Suppressor macrophage treated with lipopolysaccharide for 4 hours (primary cell): Measurements from ENCODE around the gene RNGTT.
A peak's percentile ranks its signal among the peaks of the same experiment; 100 is the strongest.
"Not testable (repeated sequence)": the region's sequence is repeated elsewhere in the genome, so short reads cannot be mapped to it uniquely, and the experiment has no call there.

Experiments
- DNase-seq: peaks from one replicate; pipeline ENCODE4 v3.0.0-alpha.2; 2020

Gene RNGTT

DNA sequence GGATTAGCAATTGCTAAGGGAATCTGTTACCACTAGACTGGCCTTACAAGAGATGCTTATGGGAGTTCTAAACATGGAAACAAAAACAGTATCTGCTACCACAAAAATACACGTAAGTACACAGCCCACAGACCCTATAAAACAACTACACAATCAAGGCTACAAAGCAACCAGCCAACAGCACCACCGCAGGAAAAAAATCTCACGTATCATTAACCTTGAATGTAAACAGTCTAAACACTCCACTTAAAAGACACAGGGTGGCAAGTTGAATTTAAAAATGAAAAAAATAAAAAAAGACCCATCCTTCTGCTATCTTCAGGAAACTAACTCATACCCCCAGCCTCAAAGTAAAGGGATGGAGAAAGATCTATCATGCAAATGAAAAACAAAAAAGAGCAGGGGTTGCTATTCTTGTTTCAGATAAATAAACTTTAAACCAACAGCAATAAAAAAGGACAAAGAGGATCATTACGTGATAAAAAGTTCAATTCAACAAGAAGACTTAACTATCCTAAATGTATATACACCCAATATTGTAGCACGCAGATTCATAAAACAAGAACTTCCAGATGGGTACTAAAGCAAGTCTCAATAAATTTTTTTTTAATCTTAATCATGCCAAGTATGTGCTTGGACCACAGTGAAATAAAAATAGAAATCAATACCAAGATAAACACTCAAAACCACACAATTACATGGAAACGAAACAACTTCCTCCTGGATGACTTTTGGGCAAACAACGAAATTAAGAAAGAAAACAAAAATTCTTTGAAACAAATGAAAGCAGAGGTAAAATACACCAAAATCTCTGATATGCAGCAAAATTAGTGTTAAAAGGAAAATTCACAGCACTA, 52.3 kb downstream of the RNGTT start:
- DNase-seq, result no peak

DNA sequence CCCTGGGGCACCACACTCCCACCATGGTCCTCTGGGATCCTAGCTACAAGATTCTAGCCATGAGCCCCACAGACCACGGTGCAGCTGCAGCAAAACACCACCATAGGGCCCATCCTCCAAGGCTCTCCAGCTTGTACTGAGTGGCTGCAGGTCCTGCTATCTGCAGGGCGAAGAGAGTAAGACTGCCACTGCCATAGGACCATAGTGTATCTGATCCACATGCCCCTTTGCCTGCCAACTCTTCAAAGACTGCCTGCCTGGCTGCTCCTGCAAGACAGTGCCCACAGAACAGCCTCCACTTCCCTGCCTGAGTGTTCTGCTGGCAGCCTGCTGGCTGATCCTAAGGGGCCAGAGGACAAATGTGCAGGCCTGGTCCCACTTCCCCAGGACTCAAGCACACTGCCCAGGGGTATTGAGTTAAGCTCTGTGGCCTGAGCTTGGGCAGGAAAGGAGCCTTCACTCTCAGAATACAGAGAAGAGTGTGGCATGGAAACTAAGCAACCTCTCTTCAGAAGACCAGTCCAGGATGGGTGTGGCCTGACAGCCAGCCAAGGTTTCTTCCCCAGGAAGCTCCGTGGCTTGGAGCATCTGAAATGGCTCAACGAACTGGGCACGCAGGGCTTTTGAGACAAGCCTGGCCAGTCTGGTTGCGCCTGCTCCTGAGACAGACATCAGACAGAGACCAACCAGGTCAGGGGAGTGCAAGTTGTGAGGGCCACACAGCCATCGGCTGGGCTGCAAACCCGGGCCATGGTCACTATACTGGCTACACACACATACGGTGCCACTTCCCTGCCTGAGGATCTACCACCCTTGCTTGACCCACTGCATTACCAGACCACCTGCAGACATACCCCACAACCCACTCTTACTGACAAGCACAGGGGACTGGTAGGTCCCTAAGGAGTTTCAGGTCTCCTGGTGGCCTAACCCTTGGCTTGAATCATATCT, 54.5 kb downstream of the RNGTT start:
- DNase-seq, result no peak

DNA sequence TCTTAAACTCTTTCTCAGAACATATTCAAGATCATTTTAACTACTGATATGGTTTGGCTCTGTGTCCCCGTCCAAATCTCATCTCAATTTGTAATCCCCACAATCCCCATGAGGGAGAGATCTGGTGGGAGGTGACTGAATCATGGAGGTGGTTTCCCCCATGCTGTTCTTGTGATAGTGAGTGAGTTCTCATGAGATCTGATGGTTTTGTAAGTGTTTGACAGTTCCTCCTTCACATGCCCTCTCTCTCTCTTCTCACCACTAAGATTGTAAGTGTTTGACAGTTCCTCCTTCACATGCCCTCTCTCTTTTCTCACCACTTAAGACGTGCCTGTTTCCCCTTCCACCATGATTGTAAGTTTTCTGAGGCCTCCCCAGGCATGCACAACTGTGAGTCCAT, 56.3 kb downstream of the RNGTT start:
- DNase-seq, result not testable (repeated sequence)

DNA sequence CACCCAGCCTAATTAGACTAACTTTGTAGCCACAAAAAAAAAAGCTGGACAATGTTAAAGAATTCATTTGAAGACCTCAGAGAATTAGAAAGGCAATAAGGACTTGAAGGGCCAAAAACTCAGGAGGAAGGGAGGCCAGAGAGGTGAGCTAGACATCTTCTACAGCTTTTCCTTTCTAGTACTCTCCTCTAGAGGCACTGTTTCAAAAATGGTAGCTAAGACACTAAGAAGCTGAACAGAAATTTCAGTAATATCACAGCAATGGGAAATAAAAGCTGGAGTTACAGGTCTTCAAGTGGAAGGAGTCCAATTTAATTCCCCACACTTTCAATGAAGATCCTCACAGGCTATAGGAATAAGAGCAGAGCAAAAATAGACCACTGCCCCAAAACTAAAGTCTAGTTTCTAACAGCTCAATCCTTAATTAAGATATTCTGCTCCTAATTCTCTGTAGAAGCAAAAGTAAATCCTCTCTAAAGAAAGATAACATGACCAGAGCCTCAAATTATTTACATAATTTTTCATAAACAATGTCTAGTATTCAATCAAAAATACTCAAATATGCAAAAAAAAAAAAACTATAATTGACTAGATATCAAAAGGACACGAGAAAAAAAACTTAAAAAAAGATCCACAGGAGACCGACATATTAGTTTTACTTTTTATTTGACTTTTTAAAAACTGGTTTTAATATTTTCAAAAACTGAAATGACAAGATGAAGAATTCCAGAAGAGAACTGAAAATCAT, 63.7 kb downstream of the RNGTT start:
- no peak for DNase-seq

DNA sequence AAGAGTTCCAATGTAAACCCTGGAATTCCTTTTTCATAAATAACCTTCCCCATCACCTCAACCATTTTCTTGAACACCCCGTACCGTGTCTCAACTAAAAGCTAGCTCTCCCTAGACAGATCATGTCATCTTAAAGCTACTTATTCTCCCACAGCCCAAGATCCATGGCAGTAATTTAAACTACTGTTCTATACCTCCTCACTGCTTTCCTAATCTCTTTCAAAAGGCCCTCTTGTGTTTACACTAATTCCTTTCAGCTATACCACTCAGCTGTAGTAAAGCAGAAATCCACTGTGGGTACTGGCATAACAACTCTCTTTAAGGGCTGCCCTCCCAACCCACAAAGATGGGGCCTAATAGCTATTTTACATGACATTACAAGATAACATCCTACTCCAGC, 67.5 kb downstream of the RNGTT start:
- no peak for DNase-seq

DNA sequence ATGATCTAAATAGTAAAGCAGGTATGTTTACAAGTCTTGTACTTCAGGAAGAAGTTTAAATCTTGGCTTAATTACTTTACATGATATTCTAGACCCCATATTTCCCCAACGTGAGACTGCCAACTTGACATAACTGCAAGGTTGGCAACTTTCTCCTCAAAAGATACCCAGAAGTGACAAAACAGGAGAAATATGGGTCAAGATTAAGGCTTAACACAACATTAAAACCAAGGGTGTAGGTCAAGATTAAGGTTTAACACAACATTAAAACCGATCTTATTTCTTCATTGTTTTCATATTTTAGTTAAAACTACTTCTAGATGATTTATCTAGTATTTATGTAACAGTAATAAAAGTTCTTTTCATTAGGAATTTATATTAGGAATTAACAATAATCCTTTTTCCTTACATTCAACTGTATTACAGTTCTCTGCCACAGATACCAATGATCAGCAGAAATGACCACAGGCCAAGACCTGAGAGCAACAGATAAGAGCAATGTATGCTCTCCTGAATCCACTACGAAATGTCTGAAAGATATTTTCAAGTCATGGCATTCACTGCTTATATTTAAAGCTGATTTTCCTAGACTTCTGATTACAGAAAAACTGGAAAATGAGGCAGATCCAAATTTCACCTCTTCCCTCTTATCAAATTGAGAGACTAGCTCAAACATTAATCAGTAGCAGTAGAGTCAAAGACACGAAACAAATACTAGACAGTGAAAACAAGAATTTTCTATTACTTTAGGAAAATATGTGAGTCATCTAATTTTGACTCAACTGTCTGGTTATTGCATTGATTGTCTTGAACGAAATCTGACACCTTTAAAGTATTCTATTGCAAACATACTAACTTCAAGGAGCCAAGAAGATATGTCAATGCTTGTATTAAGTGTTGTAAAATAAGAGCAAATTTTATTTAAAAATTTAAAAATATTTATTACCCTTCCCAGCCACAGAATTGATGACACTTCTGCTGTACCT, 72.3 kb downstream of the RNGTT start:
- DNase-seq, result no peak

DNA sequence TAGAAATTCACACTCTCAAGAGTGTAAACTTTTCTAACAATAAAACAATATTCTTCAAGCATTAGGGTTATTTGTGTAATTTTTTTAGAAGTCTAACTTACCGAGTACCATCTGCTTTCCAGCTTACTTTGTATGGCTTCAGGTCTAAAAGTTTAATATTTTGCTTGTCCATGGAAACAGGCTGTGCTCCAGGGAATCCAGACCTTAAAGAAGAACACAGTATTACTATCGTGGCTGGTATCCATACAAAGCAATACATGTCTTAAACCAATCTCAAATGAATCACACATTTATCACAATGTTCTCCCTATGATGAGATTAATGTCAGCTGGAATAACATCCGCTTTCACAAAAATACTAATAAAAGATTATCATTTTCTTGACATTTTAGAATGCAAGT, 73.0 kb downstream of the RNGTT start:
- no peak for DNase-seq

DNA sequence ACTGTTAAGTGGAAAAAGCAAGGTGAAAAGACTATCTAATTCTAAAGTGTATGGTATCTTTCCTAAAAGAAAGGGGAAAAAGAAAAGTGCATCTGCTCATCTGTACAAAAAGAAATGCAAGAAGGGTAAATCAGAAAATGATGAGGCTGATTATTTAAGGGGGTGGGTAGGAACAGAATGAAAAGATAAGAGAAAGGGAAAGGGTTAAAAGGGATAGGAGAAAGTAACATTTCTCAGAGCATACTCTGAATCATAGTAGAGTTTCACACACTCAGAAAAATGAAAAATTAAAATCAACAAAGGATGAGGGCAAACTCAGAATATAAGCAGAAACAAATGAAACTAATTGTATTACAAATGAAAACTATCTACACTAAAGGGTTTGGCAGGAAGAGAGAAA, 79.1 kb downstream of the RNGTT start:
- no peak for DNase-seq

DNA sequence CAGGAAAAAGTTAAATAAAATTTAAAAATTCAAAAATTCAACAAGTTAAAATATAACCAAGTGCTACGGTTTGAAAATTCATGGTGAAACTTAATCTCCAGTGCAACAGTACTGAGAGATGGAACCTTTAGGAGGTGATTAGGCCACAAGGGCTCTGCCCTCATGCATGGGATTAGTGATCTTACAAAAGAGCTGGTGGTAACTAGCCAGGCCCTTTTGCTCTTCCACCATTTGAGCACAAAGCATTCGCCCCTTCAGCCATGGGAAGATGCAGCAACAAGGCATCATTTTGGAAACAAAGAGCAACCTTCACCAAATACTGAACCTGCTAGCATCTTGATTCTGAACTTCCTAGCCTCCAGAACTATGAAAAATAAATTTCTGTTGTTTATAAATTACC, 80.9 kb downstream of the RNGTT start:
- DNase-seq, result no peak

DNA sequence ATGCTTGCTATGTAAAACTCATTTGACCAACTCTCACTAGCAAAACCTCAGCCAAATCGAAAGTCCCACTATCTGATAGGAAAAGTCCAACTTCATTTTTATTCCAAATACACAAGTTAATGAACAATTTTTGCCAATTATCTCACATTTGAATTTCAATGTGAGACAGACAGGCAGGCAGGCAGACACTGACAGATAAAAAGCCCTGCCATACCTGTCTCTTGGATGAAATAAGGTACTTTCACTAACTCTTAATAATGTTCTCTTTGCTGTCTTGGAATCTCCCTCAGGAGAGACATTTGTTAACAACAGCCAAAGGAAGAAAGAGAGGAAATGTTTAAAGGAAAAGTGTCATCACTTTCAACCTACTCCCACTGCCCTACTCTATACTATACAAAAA, 82.0 kb downstream of the RNGTT start:
- no peak for DNase-seq

DNA sequence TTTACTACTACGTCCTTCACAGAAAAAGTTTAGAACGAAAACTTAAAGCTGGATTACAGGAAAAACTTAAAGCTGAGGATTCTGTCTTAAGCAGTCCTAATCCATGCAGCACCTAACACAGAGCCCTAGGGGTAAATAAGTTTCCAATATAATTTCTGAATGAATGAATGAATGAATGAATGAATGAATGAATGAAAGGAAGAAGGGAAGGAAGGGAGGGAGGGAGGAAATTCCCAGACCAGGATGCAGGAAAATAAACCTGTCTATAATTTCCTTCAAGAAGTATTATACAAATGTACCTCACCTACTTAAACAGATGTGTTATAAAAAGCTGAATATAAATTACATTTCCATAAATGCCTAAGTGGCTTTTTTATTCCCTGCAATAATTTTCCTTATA, 83.4 kb downstream of the RNGTT start:
- DNase-seq, result no peak

DNA sequence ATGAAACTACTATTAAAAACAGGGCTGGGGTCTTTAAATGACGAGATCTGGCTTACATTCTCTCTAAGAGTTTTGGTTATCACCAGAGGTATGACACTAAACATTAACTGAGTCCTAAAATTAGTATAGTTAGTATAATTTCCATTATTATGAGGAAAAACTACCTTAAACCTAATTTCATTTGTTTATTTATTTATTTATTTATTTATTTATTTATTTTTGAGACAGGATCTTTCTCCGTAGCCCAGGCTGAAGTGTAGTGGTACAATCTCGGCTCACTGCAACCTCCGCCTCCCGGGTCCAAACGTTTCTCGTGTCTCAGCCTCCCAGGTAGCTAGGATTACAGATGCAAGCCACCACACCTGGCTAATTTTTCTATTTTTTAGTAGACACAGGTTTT, 85.5 kb downstream of the RNGTT start:
- DNase-seq, result no peak

DNA sequence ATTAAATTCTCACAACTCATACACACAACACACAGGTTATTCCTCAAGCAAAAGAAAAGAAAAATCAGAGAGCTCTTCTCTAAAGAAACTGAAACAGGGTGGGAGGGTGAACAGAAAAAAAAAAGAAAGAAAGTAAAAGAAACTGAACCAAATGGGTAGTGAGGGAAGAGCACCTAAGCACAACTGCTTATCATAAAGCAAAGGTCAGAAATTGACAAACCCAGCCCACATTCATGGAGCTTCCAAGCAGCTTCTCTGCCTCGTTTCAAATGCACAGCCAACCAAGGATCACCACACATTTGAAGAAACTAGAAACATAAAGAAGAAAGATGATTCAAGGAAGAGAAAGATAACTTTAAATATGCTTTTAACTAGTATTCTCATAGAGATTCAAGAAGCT, 90.5 kb downstream of the RNGTT start:
- no peak for DNase-seq

DNA sequence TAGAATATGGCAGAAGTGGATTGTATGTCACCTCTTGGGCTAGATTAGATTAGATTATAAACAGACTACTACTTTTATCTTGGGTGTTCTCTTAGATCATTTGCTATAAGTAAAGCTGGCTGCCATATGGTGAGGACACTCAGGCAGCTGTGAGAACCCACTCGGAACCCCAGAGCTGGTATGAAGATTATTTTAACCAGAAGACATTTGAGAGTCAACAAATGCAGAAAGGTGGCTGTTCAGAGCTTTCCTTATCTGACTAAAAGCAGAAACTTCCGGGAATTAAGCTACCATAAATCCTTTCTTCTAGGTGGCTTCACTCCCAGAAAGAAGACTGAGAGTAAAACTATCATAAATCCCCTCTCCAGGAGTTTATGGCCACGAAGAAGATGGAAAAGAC, 91.9 kb downstream of the RNGTT start:
- DNase-seq, result no peak

DNA sequence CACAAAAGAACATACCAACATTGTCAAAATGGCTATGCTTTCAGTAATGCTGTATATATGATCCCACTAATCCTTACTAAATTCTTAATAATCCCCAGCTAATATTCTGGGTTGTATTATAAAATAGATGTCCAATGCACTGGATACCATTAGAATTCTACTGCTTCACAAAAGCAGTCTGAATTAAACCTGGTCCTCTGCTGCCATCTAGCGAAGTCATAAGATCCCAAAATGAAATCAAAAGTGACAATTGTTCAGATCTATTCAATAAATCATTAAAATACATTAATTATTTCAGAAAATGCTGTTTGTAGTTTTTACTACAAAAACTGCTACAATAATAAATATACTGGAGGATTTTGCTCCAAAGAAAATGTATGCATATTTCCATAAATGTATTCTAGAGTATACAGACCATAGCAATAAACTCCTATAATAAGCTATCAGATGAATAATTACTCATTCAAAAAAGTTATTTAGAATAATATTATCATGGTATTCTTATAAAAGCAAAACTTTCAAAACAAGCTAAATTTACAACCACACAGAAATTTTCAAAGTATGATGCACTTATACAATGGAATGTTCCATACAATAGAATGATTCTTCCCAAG, 92.6 kb downstream of the RNGTT start:
- peak; percentile 69 for DNase-seq

DNA sequence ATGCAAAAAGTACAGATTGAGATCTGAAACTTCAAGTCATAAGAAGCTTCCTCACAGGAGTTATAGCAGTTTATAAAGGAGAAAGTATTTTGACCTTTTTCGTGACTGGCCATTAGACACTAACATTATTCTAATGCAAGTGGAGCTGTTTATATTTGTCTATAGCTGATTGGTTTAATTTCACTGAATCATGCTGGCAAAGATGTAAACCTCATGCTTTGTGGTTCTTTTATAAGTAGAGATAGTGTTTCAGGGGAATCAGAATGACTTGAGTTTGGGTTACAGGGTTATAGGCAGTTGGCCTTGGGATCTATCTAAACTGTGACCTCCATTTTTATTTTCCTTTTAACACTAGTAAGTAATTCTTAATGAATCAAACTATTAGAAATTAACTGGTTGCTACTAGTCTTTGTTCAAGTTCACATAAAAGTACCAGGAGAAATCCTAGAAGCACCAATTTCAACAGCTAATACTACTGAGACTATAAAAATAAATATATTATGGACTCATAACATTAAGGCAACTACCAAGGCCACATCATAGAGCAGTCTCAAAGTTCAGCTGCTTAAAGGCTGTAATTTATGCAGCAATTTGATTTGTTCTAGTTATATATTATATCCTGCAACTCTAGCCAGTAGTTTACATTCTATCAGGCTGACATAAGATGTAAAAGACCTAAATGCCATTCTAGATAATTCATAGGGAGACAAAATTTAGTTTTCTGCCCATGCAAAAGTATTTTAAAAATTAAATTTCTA, 94.0 kb downstream of the RNGTT start:
- no peak for DNase-seq

DNA sequence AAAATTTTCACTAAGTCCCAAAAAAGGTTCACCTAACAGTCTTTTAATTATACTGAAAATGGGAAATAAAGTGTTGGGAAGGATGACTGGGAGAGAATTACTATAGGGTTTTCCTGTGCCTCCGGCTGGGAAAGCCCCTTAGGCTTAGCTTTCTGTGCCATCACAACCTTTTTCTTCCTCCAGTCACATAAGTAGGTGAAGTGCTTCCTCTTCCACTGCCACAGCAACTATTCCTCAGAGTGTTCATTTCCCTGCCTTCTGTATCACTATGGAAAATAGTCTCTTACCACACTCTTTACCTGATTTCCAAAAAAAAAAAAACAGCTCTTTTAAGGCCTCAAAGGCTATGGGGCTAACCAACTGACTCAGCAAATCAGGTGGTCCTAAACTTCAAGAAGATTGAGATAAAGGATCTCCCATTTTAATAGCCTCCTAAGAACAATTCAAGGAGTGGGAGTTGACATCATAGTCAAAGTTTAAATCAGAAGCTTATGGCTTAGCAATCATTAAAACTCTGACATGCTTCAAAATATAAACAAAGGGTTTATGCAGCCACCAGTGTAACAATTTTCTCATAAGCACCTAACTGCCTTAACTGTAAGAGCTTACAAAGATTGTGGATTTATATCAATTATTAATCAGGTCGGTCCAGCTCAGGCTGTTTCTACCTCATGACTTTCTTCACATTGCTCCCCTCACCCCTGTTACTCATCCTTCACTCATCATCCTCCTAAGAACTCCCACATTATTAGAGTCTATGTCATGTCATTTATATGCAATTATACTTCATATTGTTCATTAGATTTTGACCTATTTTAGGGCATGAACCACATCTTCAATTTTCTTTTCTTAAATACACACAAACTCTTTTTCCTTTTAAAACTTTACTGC, 95.3 kb downstream of the RNGTT start:
- DNase-seq, result peak; percentile 8

DNA sequence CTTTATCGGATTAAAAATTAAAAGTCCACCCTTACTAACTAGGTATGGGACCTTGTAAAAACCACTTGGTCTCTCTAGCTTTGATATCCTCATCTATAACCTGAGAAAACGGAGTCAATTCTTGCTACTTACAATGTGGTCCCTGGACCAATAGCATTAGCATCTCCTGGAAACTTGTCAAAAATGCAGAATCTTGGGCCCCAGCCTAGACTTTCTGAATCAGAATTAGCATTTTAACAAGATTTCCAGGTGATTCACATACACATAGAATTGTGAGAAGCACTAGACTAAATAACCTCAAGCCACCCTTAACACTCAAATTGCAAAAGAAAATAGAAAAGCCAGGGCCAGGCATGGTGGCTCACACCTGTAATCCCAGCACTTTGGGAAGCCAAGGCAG, 96.6 kb downstream of the RNGTT start:
- DNase-seq, result no peak

DNA sequence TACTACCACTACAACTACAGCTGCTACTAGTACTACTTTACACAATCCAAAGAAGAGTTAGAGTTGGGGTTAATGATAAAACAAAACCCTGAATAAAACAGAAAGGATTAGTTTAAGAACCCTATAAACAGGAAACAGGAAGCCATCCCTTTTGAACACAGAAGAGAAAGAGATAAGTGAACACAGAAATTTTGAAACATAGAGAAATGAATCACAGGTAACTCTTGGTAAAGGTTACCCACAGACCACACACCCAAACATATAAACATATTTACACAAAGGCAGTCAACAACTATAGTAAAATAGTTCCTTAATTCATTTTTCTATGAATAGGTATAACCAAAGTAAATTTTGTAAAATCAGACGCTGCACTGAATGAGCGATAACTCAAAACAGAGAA, 98.1 kb downstream of the RNGTT start:
- no peak for DNase-seq
